GM12874 (cell line): ENCODE data around the gene SLC46A2.

ENCODE experiments used
- TF ChIP-seq, protein P1 (sequence below): IDR thresholded peaks from 2 replicates; pipeline ENCODE4 v1.5.1; 2011; ENCODE audit warnings: low read depth, mild to moderate bottlenecking, control low read depth, low read length, moderate library complexity; ENCODE audit not compliant: insufficient read depth

Gene SLC46A2

GRCh38 chr9:112860451-112860850, 30.2 kb downstream of the SLC46A2 start:
- TF ChIP-seq, protein P1, sequence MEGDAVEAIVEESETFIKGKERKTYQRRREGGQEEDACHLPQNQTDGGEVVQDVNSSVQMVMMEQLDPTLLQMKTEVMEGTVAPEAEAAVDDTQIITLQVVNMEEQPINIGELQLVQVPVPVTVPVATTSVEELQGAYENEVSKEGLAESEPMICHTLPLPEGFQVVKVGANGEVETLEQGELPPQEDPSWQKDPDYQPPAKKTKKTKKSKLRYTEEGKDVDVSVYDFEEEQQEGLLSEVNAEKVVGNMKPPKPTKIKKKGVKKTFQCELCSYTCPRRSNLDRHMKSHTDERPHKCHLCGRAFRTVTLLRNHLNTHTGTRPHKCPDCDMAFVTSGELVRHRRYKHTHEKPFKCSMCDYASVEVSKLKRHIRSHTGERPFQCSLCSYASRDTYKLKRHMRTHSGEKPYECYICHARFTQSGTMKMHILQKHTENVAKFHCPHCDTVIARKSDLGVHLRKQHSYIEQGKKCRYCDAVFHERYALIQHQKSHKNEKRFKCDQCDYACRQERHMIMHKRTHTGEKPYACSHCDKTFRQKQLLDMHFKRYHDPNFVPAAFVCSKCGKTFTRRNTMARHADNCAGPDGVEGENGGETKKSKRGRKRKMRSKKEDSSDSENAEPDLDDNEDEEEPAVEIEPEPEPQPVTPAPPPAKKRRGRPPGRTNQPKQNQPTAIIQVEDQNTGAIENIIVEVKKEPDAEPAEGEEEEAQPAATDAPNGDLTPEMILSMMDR, result no peak

- TF ChIP-seq, protein P1, result no peak
Observed at GRCh38 chr9:112858625-112859147, 32.0 kb downstream of the SLC46A2 start.

DNA sequence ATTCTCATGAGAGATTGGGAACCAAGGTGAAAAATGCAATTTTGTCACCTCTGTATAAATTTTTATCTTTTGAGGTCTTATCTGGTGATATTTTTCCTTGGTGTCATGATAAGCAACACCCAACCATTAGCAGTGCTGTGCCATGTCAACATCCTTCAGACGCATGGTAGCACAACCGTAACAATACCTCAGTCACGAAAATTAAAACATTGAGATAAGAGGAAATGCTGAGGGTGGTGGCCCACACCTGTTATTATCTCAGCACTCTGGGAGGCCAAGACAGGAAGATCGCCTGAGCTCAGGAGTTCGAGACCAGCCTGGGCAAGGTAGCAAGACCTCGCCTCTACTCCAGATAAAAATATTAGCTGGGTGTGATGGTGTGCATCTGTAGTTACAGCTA, 32.7 kb downstream of the SLC46A2 start:
- TF ChIP-seq, protein P1, result no peak

DNA sequence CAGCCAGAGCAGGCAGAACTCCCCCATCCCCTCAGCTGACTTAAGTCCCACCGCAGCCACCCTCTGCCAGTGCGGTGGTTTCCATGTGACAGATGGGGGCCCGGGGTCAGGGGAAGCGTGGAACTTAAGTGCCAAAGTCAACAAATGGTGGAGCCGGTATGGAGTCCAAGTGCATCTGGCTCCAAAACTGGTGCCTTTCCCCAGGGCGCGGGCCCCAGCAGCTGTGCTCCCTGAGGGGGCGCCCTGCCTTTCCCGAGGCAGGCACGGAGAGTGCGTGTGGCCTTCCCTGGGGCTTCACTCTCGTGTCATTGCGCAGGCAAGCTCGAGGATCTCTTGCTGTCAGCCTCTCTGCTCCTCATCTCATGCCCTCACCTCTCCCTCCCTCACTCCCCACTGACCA, 33.8 kb downstream of the SLC46A2 start:
- TF ChIP-seq, protein P1, result no peak

DNA sequence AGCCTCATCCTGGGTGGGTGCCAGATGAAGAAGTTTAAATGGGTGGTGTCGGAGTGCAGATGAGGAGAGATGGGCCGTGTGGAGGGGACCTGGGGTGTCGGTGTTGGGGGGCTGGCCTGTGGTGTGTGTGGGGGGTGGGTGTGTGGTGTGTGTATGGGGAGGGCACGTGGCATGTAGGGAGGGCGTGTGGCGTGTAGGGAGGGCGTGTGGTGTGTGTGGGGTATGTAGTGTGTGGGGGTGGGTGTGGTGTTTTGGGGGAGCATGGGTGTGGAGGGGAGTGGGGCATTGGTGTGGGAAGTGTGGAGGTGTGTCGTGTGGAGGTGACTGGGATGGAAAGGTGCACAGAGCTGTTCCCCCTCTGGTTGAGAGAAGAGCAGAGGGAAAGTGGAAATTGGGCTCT, 34.5 kb downstream of the SLC46A2 start:
- TF ChIP-seq, protein P1, result no peak

DNA sequence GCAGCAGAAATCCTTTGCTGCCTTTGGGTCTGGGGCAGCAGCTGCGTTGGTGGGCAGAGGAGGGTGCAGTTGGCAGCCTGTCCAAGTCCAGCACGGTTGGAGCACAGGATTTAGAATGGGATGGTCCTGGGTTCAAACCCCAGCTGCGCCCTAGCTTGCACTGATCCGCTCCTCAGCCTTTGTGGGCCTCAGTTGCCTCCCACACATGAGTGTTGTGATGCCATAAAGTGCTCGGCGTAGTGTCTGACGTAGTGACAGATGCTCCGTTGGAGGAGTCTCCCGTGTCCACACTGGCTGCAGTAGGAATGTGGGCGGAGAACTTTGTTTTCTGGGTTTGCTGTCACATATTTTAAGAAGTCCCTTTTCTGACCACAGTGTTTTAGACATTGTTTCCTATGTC, 36.0 kb downstream of the SLC46A2 start:
- TF ChIP-seq, protein P1, result no peak

DNA sequence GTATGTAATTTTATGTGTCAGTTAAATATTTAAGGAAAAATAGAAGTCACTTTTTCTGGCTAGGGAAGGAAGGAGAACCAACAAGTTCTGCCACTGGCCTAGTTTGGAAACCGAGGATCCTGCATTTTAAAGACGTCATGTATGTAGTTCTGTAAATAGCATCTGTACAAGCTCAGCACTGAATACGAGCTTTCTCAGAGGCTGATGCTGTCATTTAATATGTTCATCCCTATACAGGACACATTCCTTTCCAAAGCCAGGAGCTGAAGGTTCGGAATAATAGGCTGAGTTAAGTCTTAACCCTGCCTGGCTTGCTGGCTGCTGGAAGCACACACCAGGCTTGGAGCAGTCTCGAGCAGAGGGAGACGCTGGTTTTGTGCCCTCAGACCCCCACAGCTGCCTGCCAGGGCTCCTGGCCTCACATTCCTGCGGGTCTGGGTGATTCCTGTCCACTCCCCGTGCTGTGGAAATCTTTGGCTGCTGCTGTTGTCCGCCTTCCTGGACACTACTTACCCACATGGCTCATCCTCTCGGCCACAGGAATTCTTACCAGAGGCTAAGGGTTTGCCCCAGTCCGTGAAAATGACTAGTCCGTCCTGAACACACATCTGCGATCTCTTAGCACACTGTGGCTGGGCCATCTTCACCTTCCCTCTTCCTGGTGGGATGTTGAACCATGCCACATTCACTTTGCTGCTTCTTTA, 36.6 kb downstream of the SLC46A2 start:
- TF ChIP-seq, protein P1, result no peak
